Adrenal gland (tissue), 12 donors: Measurements from ENCODE around the gene SMAD3. TPM values are rescaled to one million over a fixed set of nuclear protein-coding genes. Genes with fewer than 3 reads are reported as not detected.
A peak's percentile ranks its signal among the peaks of the same experiment; 100 is the strongest.

Experiments used
- DNase-seq, 7 donors: peaks; one replicate each; pipeline ENCODE4 v3.0.0-alpha.2; 2019 to 2020
- H3K27ac ChIP-seq, 5 donors: fragments of 200-600 bp; sonication (generic) in 4 of 5; 1 replicate in 3 of 5; 2 replicates in 2 of 5; pipeline versions ENCODE4 v1.5.1 to v1.8.0; 2016 to 2020; ENCODE audit warnings: mild to moderate bottlenecking in 1 of 5
- H3K27me3 ChIP-seq: fragments of 200-600 bp; 2 replicates; pipeline ENCODE4 v1.8.0; 2021
- H3K36me3 ChIP-seq, 2 donors: fragments of 200-600 bp; replicated peaks in 1 of 2; 1 replicate in 1 of 2; 2 replicates in 1 of 2; pipeline versions ENCODE4 v1.5.1 to v1.8.0; 2018 to 2022
- H3K4me1 ChIP-seq, 2 donors: fragments of 200-600 bp; replicated peaks in 1 of 2; 1 replicate in 1 of 2; 2 replicates in 1 of 2; pipeline versions ENCODE4 v1.5.1 to v1.8.0; 2018 to 2021
- H3K4me3 ChIP-seq, 4 donors: fragments of 200-600 bp; sonication (generic) in 3 of 4; one replicate each; pipeline ENCODE4 v1.5.1; 2016 to 2018
- H3K9me3 ChIP-seq, 3 donors: fragments of 200-600 bp; sonication (generic) in 1 of 3; replicated peaks in 1 of 3; 1 replicate in 2 of 3; 2 replicates in 1 of 3; pipeline versions ENCODE4 v1.5.1 to v1.8.0; 2016 to 2021
- POLR2A ChIP-seq, 2 donors: fragments of 450-650 bp; IDR thresholded peaks; one replicate each; pipeline ENCODE4 v1.6.1; 2017; ENCODE audit warnings: antibody characterized with exemption in 2 of 2, mild to moderate bottlenecking in 2 of 2, moderate library complexity in 1 of 2
- WGBS, 4 donors: extraction: QIAGEN DNeasy Blood & Tissue Kit in 2 of 4; methylation state at CpG; one replicate each; pipeline versions ENCODE4 v1.1.5 to v1.1.7; 2013 to 2017; 5-methylcytosine and 5-hydroxymethylcytosine counted together
- intact Hi-C, 2 donors: fragments of 100-400 bp; cut with DNase I; formaldehyde crosslinking; loops; one replicate each; pipeline versions ENCODE4 v1.14.1 to v1.15.0; 2022 to 2023
- polyA plus RNA-seq, 3 donors: library from polyadenylated mRNA; stranded (reverse); fragments of 200-250 nt in 2 of 3; fragments of 350-450 nt in 1 of 3; fragmentation: Illumina TruSeq in 1 of 3; extraction: RNeasy Lipid Tissue Mini Kit (QIAGEN cat#74804) in 1 of 3; gene quantifications; one replicate each; pipeline ENCODE4 v1.2.3, GENCODE V29; 2013 to 2014
- total RNA-seq, 9 donors: library from RNA; depleted of rRNA in 4 of 9; stranded (reverse); fragments of >200 nt in 4 of 9; fragments of 120-200 nt in 1 of 9; fragmentation: NEBNext Ultra II Directional in 1 of 9; extraction: Animal tissue kit (Norgen Biotek cat#: 25700) in 1 of 9; gene quantifications; one replicate each; pipeline versions ENCODE4 v1.1.0 to v1.2.4, GENCODE V29; 2013 to 2023
- TF ChIP-seq, protein P1 (sequence below), 6 experiments: fragments of 450-650 bp in 4 of 6; fragments of 200-600 bp in 2 of 6; sonication (generic) in 1 of 6; IDR thresholded peaks; 1 replicate in 5 of 6; 2 replicates in 1 of 6; pipeline versions ENCODE4 v1.5.1 to v1.8.0; 2016 to 2021; ENCODE audit warnings: antibody characterized with exemption in 6 of 6, mild to moderate bottlenecking in 2 of 6, moderate library complexity in 1 of 6
- donor health status: healthy with polysubstance abuse.
- donor health status: Bipolar disorder and iron deficiency.
- donor health status: DM: yes; HTN: yes; CAD: no.
- donor health status: DM: no; HTN: no; CAD: no.
- donor health status: DM: no; HTN: no; CAD: no.
- donor health status: DM: yes; HTN: yes; CAD: no.

The SMAD3 gene
- total and polyA plus RNA-seq, 12 donors, result 6.4 to 92.0 (median 8.0) TPM

DNA sequence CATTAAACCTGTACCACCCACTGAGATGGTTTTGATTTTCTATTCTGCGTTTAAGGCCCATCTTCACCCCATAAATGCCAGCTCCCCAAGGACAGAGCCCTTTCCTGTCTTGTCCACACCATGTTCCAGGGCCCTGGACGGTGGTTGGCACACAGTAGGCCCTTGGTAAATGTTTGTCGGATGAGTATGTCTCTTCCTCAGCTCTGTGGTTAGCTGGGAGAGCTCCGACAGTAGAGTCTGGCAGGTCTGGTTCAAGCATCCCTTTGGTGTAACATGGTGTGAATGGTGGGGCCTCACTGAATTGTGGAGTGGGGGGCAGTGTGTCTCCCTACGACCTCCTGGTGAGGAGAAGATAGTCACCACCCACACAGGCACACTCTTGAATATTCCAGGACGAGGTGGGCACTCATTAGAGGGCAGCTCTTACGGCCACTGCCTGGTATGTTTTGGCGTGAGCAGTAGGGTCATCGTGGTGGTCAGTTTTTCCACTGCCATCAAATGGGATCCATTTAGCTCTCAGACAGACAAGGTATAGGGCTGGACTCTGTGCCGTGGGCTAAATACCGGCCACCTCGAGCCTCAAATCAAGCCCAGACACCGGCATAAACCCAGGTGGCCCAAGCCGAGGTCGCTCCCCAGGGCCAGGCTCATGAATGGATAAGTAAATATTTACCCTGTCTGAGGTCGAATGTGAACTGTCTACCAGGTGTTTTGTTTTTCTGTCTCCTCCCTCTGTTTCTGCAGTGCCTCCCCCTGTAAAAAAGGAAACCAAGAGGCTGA, 61.3 kb downstream of the SMAD3 start:
- WGBS, 4 donors, result 74 to 89% (median 88%) methylated on average over 10 to 16 of the region's 16 CpGs
- intact Hi-C loops, result no loop called here
- DNase-seq, result no peak
- TF ChIP-seq, protein P1, sequence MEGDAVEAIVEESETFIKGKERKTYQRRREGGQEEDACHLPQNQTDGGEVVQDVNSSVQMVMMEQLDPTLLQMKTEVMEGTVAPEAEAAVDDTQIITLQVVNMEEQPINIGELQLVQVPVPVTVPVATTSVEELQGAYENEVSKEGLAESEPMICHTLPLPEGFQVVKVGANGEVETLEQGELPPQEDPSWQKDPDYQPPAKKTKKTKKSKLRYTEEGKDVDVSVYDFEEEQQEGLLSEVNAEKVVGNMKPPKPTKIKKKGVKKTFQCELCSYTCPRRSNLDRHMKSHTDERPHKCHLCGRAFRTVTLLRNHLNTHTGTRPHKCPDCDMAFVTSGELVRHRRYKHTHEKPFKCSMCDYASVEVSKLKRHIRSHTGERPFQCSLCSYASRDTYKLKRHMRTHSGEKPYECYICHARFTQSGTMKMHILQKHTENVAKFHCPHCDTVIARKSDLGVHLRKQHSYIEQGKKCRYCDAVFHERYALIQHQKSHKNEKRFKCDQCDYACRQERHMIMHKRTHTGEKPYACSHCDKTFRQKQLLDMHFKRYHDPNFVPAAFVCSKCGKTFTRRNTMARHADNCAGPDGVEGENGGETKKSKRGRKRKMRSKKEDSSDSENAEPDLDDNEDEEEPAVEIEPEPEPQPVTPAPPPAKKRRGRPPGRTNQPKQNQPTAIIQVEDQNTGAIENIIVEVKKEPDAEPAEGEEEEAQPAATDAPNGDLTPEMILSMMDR (IDR thresholded peaks at IDR 0.05), result no peak
- no peak for TF ChIP-seq POLR2A (IDR thresholded peaks at IDR 0.05)
- Histone ChIP-seq H3K27me3 (no peaks in the 10 kb centered on the region), H3K36me3 (no peaks in the 10 kb centered on the region), H3K4me3 (no peak overlapping the region), H3K27ac (peak overlapping the region in 2 of 5 donors; percentile 74 to 75), H3K4me1 (peaks cover 14 to 32% of the 10 kb centered on the region in 2 donors), H3K9me3 (no peaks in the 10 kb centered on the region)

DNA sequence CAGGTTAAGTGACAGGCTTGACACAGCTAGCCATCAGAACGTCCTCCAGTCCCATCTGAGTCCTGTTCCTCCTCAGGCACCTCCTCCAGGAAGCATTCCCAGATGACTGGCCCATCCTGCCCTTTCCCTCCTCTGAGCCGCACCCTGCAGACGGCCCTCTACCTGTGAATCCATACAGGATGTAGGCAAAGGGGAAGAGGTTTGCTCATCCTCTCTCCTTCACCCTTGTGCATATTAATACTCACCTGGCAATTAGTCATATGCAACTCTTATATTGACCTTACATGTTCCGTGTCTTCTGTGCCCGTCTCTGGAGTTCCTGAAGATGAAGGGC, 61.9 kb downstream of the SMAD3 start:
- Histone ChIP-seq H3K4me3 (no peak overlapping the region), H3K4me1 (peaks cover 14 to 29% of the 10 kb centered on the region in 2 donors), H3K27me3 (no peaks in the 10 kb centered on the region), H3K9me3 (no peaks in the 10 kb centered on the region), H3K36me3 (no peaks in the 10 kb centered on the region), H3K27ac (no peak overlapping the region)
- 93 to 96% (median 94%) methylated on average over 4 to 5 of the region's 5 CpGs for WGBS, 4 donors
- DNase-seq, result no peak
- intact Hi-C loops, result no loop called here
- TF ChIP-seq, protein P1 (IDR thresholded peaks at IDR 0.05), result no peak
- TF ChIP-seq POLR2A (IDR thresholded peaks at IDR 0.05), result no peak

DNA sequence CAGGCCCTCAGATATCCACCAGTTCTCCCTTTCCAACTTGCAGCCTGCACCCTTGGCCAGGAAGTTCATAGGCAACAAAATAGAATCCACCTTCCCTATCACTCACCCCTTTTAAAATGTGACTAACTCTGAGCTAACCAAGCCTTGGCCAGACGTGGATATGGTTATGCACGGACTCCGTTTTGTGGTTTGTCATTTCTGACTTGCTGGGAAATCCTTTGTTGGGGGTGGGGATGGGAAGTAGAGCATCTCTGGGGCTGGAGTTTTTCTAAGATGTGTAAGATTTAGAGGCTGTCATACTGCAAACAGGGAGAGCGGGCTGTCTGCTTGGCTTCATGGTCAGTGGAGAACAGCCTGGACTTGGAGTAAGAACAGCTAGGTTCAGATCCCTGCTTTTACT, 62.6 kb downstream of the SMAD3 start:
- Histone ChIP-seq H3K9me3 (no peaks in the 10 kb centered on the region), H3K27ac (peak overlapping the region in 1 of 5 donors; percentile 24), H3K4me1 (peaks cover 14 to 29% of the 10 kb centered on the region in 2 donors), H3K27me3 (no peaks in the 10 kb centered on the region), H3K36me3 (no peaks in the 10 kb centered on the region), H3K4me3 (no peak overlapping the region)
- intact Hi-C loops, result no loop called here
- 41 to 55% (median 48%) methylated on average over 4 of the region's 4 CpGs for WGBS, 4 donors
- DNase-seq, result no peak
- TF ChIP-seq, protein P1 (IDR thresholded peaks at IDR 0.05), result no peak

DNA sequence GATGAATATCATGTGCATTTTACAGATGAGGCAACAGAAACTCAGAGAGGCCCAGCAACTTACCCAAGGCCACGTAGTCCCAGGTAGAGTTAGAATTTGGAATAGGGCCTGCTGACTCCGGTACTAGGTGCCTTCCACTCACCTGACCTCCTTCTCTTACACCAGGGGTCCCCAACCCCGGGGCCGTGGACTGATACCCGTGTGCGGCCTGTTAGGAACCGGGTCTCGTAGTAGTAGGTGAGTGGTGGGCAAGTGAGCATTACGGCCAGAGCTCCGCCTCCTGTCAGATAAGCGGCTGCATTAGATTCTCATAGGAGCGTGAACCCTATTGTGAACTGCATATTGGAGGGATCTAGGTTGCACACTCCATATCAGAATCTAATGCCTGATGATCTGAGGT, 64.8 kb downstream of the SMAD3 start:
- Histone ChIP-seq H3K9me3 (no peaks in the 10 kb centered on the region), H3K4me1 (peaks cover 11 to 31% of the 10 kb centered on the region in 2 donors), H3K27me3 (no peaks in the 10 kb centered on the region), H3K27ac (no peak overlapping the region), H3K4me3 (no peak overlapping the region), H3K36me3 (no peaks in the 10 kb centered on the region)
- WGBS, 4 donors, result 82 to 98% (median 95%) methylated on average over 8 to 12 of the region's 12 CpGs
- DNase-seq, result no peak
- intact Hi-C loops, result no loop called here
- TF ChIP-seq, protein P1 (IDR thresholded peaks at IDR 0.05), result no peak
- no peak for TF ChIP-seq POLR2A (IDR thresholded peaks at IDR 0.05)
